Dermis microvascular lymphatic vessel endothelial cell (primary cell): ENCODE results near the gene DXO. TPM values are rescaled to one million over a fixed set of nuclear protein-coding genes. Genes with fewer than 3 reads are reported as not detected.

Experiments
- DNase-seq, 2 donors: peaks; one replicate each; pipeline versions ENCODE4 v3.0.0 to v3.0.0-alpha.2; 2010; ENCODE audit warnings: low read depth in 2 of 2
- total RNA-seq: library from RNA; depleted of rRNA; stranded (reverse); fragments of >200 nt; gene quantifications from 2 replicates; pipeline ENCODE4 v1.2.1, GENCODE V29; 2014

DXO gene
- total RNA-seq, 1 donor from 2014 or later, result 6.4 TPM

DNA sequence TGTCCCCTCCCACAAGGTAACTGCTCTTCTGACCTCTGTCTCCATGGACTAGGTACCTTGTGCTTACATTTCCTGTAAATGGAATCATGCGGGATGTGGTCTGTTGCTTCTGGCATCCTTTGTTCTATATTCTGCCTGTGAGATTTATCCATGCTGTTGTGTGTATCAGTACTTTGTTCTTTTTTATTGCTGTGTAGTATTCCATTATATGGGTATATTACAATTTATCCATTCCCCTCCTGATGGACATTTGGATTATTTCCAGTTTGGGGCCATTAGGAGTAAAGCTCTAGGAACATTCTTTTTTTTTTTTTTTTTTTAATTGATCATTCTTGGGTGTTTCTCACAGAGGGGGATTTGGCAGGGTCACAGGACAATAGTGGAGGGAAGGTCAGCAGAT lies 41.0 kb downstream of the DXO start:
- DNase-seq, result no peak

DNA sequence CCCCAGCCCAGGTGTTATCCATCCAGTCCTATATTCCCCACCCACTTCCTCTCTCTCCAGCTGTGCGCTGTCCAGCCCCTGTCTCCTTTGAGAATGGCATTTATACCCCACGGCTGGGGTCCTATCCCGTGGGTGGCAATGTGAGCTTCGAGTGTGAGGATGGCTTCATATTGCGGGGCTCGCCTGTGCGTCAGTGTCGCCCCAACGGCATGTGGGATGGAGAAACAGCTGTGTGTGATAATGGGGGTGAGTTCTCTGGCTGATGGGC lies 43.3 kb downstream of the DXO start:
- no peak for DNase-seq

DNA sequence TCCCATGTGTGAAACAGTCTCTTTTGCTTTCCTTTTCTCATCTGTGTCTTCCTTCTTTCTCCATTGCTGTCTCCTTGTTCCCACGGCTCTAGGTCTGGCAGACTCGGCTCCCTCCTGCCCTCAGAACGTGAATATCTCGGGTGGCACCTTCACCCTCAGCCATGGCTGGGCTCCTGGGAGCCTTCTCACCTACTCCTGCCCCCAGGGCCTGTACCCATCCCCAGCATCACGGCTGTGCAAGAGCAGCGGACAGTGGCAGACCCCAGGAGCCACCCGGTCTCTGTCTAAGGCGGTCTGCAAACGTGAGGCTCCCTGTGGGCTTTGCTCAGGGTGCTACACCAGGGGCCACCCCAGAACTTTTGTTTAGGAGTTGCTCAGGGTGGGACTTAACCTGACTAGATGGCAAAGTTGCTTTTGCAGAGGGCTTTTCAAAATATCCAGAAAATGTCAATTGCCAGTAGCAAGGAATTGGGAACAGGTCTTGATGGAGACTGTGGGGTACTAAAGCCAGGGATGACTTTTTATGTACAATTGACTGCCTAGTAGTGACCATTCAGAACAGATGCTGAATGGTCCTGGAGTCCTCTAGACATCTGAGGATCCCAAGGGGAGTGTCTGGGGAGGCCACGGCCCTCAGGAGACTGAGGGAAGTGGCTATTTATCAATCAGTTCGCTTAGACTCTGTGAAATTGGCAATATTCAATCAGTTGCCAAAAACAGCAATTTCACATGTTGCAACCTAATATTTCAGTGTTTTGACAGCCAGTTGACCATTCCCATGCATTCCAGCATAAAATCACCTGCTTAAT lies 43.9 kb downstream of the DXO start:
- no peak for DNase-seq

DNA sequence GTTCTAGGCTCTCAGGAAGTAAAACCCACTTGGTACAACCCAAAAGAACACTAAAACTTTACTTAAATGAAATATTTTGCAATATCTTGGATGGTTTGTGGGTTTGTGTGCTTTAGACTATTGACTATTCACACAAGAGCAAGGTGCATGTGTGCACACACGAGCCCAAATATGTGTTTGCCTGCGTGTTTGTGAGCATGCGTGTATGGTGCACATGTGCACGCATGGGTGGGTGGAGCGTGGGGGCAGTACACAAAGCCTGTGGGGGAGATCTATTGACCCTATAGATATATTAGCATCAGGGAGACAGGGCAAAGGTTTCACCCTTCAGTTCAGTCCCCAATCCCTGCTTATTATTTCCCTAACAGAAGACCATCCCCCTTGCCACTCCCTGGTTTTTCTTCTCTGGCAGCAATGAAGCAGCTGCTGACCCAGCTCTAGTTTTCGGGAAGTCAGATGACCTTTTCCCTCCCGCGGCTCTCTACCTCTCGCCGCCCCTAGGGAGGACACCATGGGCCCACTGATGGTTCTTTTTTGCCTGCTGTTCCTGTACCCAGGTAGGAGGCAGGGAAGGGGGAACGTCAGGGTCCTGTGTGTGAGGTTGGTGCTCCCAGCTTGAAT lies 44.6 kb downstream of the DXO start, which contains the start of gene C2:
Gene C2, plus strand, starts transcription at position 476 of the 621 bp plus-strand sequence. Its CDS starts 36 bp downstream, at position 512.
- DNase-seq, result no peak

DNA sequence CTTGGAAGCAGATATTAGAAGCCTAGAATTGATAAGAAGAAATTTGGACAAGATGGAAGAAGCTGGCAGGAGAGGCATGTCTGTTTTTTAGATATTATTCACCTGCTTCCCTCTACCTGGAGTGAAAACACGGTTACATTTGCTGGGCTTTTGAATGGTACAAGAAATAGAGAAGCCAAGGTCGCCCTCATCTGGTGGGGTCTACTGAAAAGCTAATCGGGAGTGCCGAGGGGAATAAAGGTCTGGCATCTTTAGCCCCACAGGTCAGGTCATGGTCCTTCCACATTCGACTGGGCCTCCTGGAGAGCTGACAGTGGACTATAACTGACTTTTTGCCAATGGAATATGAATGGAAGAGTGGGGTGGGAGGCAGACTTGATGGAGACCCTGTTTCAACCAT lies 49.0 kb downstream of the DXO start:
- no peak for DNase-seq

DNA sequence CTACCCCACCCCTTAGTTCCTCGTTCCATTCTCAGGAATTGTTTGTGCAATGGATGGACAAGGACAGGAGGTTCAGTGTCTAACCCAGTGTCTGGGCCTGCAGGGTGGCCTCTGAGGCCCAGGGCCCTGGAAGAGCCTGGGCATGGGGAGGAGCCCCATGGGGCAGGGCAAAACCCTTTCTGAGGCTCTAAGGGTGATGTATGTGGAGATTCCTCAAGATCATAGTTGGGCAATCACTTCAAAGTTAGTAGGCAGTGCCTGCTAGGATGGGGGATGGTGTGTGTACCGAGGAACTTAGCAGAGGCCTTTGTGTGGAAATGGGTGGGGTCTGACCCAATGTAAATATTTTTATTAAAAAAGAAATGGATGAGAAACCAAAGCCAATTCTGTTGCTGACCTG lies 51.1 kb downstream of the DXO start:
- no peak for DNase-seq

Other genes with a start within 250 kb of the DXO start
- not detected in 2 replicates for gene MPIG6B, start 248.8 kb downstream of the DXO start, total RNA-seq
- gene DDAH2, start 242.8 kb downstream of the DXO start, total RNA-seq, result 108 and 125 TPM in 2 replicates
- gene CLIC1, start 235.6 kb downstream of the DXO start, total RNA-seq, result 464 and 694 TPM in 2 replicates
- 2.8 and 4.5 TPM in 2 replicates for gene MSH5, start 232.1 kb downstream of the DXO start, total RNA-seq
- gene SAPCD1, start 209.5 kb downstream of the DXO start, total RNA-seq, result 2.0 and 3.3 TPM in 2 replicates
- gene VWA7, start 194.8 kb downstream of the DXO start, total RNA-seq, result under 0.01 and 0.13 TPM in 2 replicates
- gene VARS1, start 176.4 kb downstream of the DXO start, total RNA-seq, result 48.1 and 53.7 TPM in 2 replicates
- 29.5 and 39.2 TPM in 2 replicates for gene LSM2, start 165.2 kb downstream of the DXO start, total RNA-seq
- gene HSPA1L, start 156.9 kb downstream of the DXO start, total RNA-seq, result 1.2 and 1.4 TPM in 2 replicates
- gene HSPA1A, start 156.6 kb downstream of the DXO start, total RNA-seq, result 67.4 and 81.8 TPM in 2 replicates
- gene HSPA1B, start 144.4 kb downstream of the DXO start, total RNA-seq, result 27.6 and 37.1 TPM in 2 replicates
- 50.2 and 73.0 TPM in 2 replicates for gene NEU1, start 109.3 kb downstream of the DXO start, total RNA-seq
- under 0.01 TPM in 2 replicates for gene SLC44A4, start 93.1 kb downstream of the DXO start, total RNA-seq
- gene EHMT2, start 74.4 kb downstream of the DXO start, total RNA-seq, result 25.9 and 37.4 TPM in 2 replicates
- 2.2 and 3.0 TPM in 2 replicates for gene ZBTB12, start 70.1 kb downstream of the DXO start, total RNA-seq
- 0.13 TPM in 1 of 2 replicates, not detected in the other for gene C2, start 44.4 kb downstream of the DXO start, total RNA-seq
- 0.13 and 0.51 TPM in 2 replicates for gene CFB, start 26.0 kb downstream of the DXO start, total RNA-seq
- gene NELFE, start 13.2 kb downstream of the DXO start, total RNA-seq, result 58.3 and 77.6 TPM in 2 replicates
- gene SKIC2, start 13.0 kb downstream of the DXO start, total RNA-seq, result 25.4 and 33.5 TPM in 2 replicates
- gene C4A, start 9.9 kb upstream of the DXO start, total RNA-seq, result 0.90 and 1.4 TPM in 2 replicates
- 0.38 and 0.77 TPM in 2 replicates for gene C4B, start 42.7 kb upstream of the DXO start, total RNA-seq
- gene CYP21A2, start 66.3 kb upstream of the DXO start, total RNA-seq, result not detected in 2 replicates
- 0.90 and 1.8 TPM in 2 replicates for gene TNXB, start 137.2 kb upstream of the DXO start, total RNA-seq
- 9.5 and 17.7 TPM in 2 replicates for gene ATF6B, start 156.1 kb upstream of the DXO start, total RNA-seq
- 4.9 and 5.8 TPM in 2 replicates for gene FKBPL, start 158.2 kb upstream of the DXO start, total RNA-seq
- under 0.01 TPM in 2 replicates for gene PRRT1, start 179.8 kb upstream of the DXO start, total RNA-seq
- 27.2 and 50.1 TPM in 2 replicates for gene PPT2, start 182.0 kb upstream of the DXO start, total RNA-seq
- 0.64 and 2.3 TPM in 2 replicates for gene EGFL8, start 192.5 kb upstream of the DXO start, total RNA-seq
- 5.6 and 13.4 TPM in 2 replicates for gene AGPAT1, start 203.9 kb upstream of the DXO start, total RNA-seq
- 44.4 and 53.6 TPM in 2 replicates for gene RNF5, start 206.3 kb upstream of the DXO start, total RNA-seq
- gene AGER, start 212.1 kb upstream of the DXO start, total RNA-seq, result 0.38 and 0.39 TPM in 2 replicates
- gene PBX2, start 218.1 kb upstream of the DXO start, total RNA-seq, result 37.2 and 46.8 TPM in 2 replicates
- 6.9 and 9.0 TPM in 2 replicates for gene GPSM3, start 220.5 kb upstream of the DXO start, total RNA-seq